Mesenchymal stem cell (in vitro differentiated cells and primary cell): Measurements from ENCODE around the gene NFKB1. TPM values are rescaled to one million over a fixed set of nuclear protein-coding genes. Genes with fewer than 3 reads are reported as not detected.

Experiments
- DNase-seq: peaks from one replicate; pipeline ENCODE4 v3.0.0-alpha.2; 2013
- H2AFZ ChIP-seq: one replicate; pipeline ENCODE4 v1.6.1; 2013; ENCODE audit warnings: low read depth, mild to moderate bottlenecking, control low read depth, inconsistent platforms, low read length, moderate library complexity
- H2AK5ac ChIP-seq: 2 replicates; pipeline ENCODE4 v1.6.1; 2013; ENCODE audit warnings: low read length, moderate library complexity, mild to moderate bottlenecking, inconsistent platforms; ENCODE audit not compliant: severe bottlenecking
- H2BK120ac ChIP-seq: one replicate; pipeline ENCODE4 v1.6.1; 2013; ENCODE audit warnings: low read depth, mild to moderate bottlenecking, inconsistent platforms, low read length, moderate library complexity
- H2BK12ac ChIP-seq, 2 experiments: one replicate each; pipeline ENCODE4 v1.6.1; 2013; ENCODE audit warnings: inconsistent platforms in 2 of 2, low read length in 2 of 2, mild to moderate bottlenecking in 2 of 2, moderate library complexity in 2 of 2, control low read depth in 1 of 2
- H2BK15ac ChIP-seq: one replicate; pipeline ENCODE4 v1.6.1; 2013; ENCODE audit warnings: mild to moderate bottlenecking, low read depth, inconsistent platforms; ENCODE audit not compliant: poor library complexity, severe bottlenecking
- H2BK5ac ChIP-seq: 2 replicates; pipeline ENCODE4 v1.6.1; 2013; ENCODE audit warnings: low read depth, mild to moderate bottlenecking, low read length, control low read depth, inconsistent platforms; ENCODE audit not compliant: poor library complexity, severe bottlenecking
- H3K14ac ChIP-seq, 2 experiments: one replicate each; pipeline ENCODE4 v1.6.1; 2013; ENCODE audit warnings: inconsistent platforms in 2 of 2, low read length in 2 of 2, control low read depth in 1 of 2, mild to moderate bottlenecking in 1 of 2, moderate library complexity in 1 of 2
- H3K18ac ChIP-seq, 2 experiments: one replicate each; pipeline ENCODE4 v1.6.1; 2013; ENCODE audit warnings: inconsistent platforms in 2 of 2, low read length in 2 of 2, control low read depth in 1 of 2, low read depth in 1 of 2, mild to moderate bottlenecking in 1 of 2
- H3K23ac ChIP-seq, 2 experiments: one replicate each; pipeline ENCODE4 v1.6.1; 2013; ENCODE audit warnings: inconsistent platforms in 2 of 2, low read length in 2 of 2, mild to moderate bottlenecking in 2 of 2, moderate library complexity in 2 of 2, control low read depth in 1 of 2
- H3K27ac ChIP-seq: 2 replicates; pipeline ENCODE4 v1.5.1; 2013; ENCODE audit warnings: mild to moderate bottlenecking, moderate library complexity, low read length, control low read depth, inconsistent platforms; ENCODE audit not compliant: poor library complexity, severe bottlenecking
- H3K27me3 ChIP-seq, 2 experiments: 2 replicates each; pipeline versions ENCODE4 v1.6.1 to v1.7.0; 2013; ENCODE audit warnings: low read length in 2 of 2, mild to moderate bottlenecking in 2 of 2, moderate library complexity in 2 of 2, control low read depth in 1 of 2, inconsistent platforms in 1 of 2; ENCODE audit not compliant: control insufficient read depth in 1 of 2, insufficient read depth in 1 of 2
- H3K36me3 ChIP-seq, 2 experiments: 2 replicates each; pipeline versions ENCODE4 v1.6.1 to v1.7.0; 2013; ENCODE audit warnings: low read length in 2 of 2, control low read depth in 1 of 2, inconsistent platforms in 1 of 2, low read depth in 1 of 2, mild to moderate bottlenecking in 1 of 2; ENCODE audit not compliant: insufficient read depth in 2 of 2, control insufficient read depth in 1 of 2
- H3K4ac ChIP-seq, 2 experiments: one replicate each; pipeline ENCODE4 v1.6.1; 2013; ENCODE audit warnings: inconsistent platforms in 2 of 2, low read length in 2 of 2, mild to moderate bottlenecking in 2 of 2, moderate library complexity in 2 of 2, control low read depth in 1 of 2, low read depth in 1 of 2
- H3K4me1 ChIP-seq: 2 replicates; pipeline ENCODE4 v1.6.1; 2013; ENCODE audit warnings: low read depth, low read length, control low read depth; ENCODE audit not compliant: control insufficient read depth, insufficient read depth
- H3K4me2 ChIP-seq: 2 replicates; pipeline ENCODE4 v1.6.1; 2013; ENCODE audit warnings: low read length, mild to moderate bottlenecking, inconsistent platforms; ENCODE audit not compliant: poor library complexity, severe bottlenecking
- H3K4me3 ChIP-seq, 2 experiments: 2 replicates each; pipeline versions ENCODE4 v1.5.1 to v1.7.0; 2013; ENCODE audit warnings: low read length in 2 of 2, mild to moderate bottlenecking in 2 of 2, control low read depth in 1 of 2, low read depth in 1 of 2; ENCODE audit not compliant: insufficient read depth in 1 of 2
- H3K79me1 ChIP-seq: replicated peaks from 2 replicates; pipeline ENCODE4 v1.6.1; 2013; ENCODE audit warnings: mild to moderate bottlenecking, control low read depth, low read length, inconsistent platforms; ENCODE audit not compliant: poor library complexity, severe bottlenecking
- H3K9ac ChIP-seq: 2 replicates; pipeline ENCODE4 v1.7.0; 2013; ENCODE audit warnings: mild to moderate bottlenecking, low read length, moderate library complexity
- H3K9me3 ChIP-seq: 2 replicates; pipeline ENCODE4 v1.7.0; 2013; ENCODE audit warnings: mild to moderate bottlenecking, low read length; ENCODE audit not compliant: control insufficient read depth
- H4K8ac ChIP-seq: one replicate; pipeline ENCODE4 v1.6.1; 2013; ENCODE audit warnings: inconsistent platforms, mild to moderate bottlenecking, low read length, moderate library complexity
- H4K91ac ChIP-seq: one replicate; pipeline ENCODE4 v1.6.1; 2013; ENCODE audit warnings: mild to moderate bottlenecking, low read length, inconsistent platforms
- WGBS: methylation state at CpG from one replicate; pipeline ENCODE4 v1.1.7; 2013; ENCODE audit warnings: mixed read lengths; 5-methylcytosine and 5-hydroxymethylcytosine counted together
- polyA plus RNA-seq, 2 experiments: library from polyadenylated mRNA; stranded (reverse); fragments of 200-250 nt; gene quantifications; one replicate each; pipeline ENCODE4 v1.2.3, GENCODE V29; 2013

NFKB1 gene, protein sequence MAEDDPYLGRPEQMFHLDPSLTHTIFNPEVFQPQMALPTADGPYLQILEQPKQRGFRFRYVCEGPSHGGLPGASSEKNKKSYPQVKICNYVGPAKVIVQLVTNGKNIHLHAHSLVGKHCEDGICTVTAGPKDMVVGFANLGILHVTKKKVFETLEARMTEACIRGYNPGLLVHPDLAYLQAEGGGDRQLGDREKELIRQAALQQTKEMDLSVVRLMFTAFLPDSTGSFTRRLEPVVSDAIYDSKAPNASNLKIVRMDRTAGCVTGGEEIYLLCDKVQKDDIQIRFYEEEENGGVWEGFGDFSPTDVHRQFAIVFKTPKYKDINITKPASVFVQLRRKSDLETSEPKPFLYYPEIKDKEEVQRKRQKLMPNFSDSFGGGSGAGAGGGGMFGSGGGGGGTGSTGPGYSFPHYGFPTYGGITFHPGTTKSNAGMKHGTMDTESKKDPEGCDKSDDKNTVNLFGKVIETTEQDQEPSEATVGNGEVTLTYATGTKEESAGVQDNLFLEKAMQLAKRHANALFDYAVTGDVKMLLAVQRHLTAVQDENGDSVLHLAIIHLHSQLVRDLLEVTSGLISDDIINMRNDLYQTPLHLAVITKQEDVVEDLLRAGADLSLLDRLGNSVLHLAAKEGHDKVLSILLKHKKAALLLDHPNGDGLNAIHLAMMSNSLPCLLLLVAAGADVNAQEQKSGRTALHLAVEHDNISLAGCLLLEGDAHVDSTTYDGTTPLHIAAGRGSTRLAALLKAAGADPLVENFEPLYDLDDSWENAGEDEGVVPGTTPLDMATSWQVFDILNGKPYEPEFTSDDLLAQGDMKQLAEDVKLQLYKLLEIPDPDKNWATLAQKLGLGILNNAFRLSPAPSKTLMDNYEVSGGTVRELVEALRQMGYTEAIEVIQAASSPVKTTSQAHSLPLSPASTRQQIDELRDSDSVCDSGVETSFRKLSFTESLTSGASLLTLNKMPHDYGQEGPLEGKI
- 15.1 TPM for polyA plus RNA-seq (2013, experiment 1 of 2)
- polyA plus RNA-seq (2013, experiment 2 of 2): 15.8 TPM

DNA sequence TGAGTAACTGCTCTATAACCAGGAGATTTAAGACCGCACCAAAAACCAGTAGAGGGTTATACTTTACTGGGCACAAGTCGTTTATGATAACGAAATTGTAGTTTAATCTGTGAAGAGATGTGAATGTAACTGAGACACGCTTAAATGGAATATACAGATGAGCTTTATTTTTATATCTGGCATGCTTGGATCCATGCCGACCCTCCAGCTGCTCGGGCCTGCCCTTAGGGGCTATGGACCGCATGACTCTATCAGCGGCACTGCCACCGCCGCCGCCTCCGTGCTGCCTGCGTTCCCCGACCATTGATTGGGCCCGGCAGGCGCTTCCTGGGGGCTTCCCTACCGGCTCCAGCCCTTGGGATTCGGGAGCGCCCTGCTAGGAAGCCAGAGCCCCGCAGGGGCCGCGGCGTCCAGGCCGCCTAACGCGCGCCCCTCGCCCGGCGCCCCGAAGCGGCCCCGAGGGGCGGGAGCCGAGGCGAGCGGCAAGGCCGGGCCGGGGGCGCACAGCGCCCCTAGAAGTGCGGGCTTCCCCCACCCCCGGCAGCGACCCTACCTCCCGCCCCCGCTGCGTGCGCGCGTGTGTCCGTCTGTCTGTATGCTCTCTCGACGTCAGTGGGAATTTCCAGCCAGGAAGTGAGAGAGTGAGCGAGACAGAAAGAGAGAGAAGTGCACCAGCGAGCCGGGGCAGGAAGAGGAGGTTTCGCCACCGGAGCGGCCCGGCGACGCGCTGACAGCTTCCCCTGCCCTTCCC lies at the start of gene NFKB1:
NFKB1 (plus strand) TSS at position 664 of the 751 bp plus-strand sequence. CDS start 24,160 bp downstream, outside the sequence.
- Histone ChIP-seq H2AK5ac (no peak within 1 kb of the TSS), H3K4me3 (peak within 1 kb of the TSS; percentile 90 to 93), H3K4ac (peak within 1 kb of the TSS; percentile 90 to 96)

DNA sequence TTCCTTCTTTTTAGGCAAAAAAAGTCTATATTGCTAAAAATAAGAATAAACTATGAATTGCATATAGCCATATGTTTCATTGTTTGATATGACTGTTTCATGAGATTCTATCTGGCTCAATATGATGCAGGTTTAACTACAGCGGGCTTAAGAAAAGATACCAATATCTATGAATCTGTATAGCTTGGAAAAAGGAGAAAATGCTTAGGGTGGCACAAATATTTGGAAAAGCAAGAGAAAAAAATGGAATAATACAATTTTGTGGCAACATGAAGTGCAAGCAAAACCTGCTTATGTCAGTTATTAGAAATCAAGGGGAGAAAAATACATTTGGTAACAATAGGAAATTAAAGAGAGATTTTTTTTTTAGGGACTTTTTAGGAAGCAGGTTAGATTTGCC lies 48.3 kb upstream of the NFKB1 start:
- no peaks in the 10 kb centered on the region for H3K79me1 ChIP-seq
- no peak overlapping the region for H4K8ac ChIP-seq
- WGBS: 97% methylated on average over 1 of the region's 1 CpG
- no peak overlapping the region for H3K14ac ChIP-seq
- no peak overlapping the region for H3K27ac ChIP-seq
- DNase-seq: no peak
- no peak overlapping the region for H2BK12ac ChIP-seq
- no peak overlapping the region for H3K23ac ChIP-seq
- no peak overlapping the region for H3K4ac ChIP-seq
- no peak overlapping the region for H4K91ac ChIP-seq
- no peaks in the 10 kb centered on the region for H3K27me3 ChIP-seq
- no peaks in the 10 kb centered on the region for H3K9me3 ChIP-seq
- no peak overlapping the region for H3K4me3 ChIP-seq
- H3K4me1 ChIP-seq: no peaks in the 10 kb centered on the region
- H2BK15ac ChIP-seq: no peak overlapping the region
- no peak overlapping the region for H2AFZ ChIP-seq
- H3K18ac ChIP-seq: no peak overlapping the region
- H3K36me3 ChIP-seq: no peaks in the 10 kb centered on the region
- H3K9ac ChIP-seq: no peak overlapping the region
- H2BK5ac ChIP-seq: no peak overlapping the region
- H2BK120ac ChIP-seq: no peak overlapping the region
- H3K4me2 ChIP-seq: no peak overlapping the region
- no peak overlapping the region for H2AK5ac ChIP-seq

More for the DNA sequence above, at the start of gene NFKB1:
- WGBS: 8% methylated on average over 39 of the region's 63 CpGs
- peak within 1 kb of the TSS; percentile 93 for H2BK120ac ChIP-seq
- peak within 1 kb of the TSS; percentile 97 for H4K91ac ChIP-seq
- peak; percentile 96 for DNase-seq
- H2BK12ac ChIP-seq: peak within 1 kb of the TSS in 1 of 2 experiments; percentile 78
- peak within 1 kb of the TSS; percentile 81 for H2AFZ ChIP-seq
- no peaks in the 10 kb centered on the region for H3K36me3 ChIP-seq
- peak within 1 kb of the TSS; percentile 93 for H2BK15ac ChIP-seq
- H3K4me2 ChIP-seq: peak within 1 kb of the TSS; percentile 79
- H3K27ac ChIP-seq: peak within 1 kb of the TSS; percentile 85
- peak within 1 kb of the TSS in 1 of 2 experiments; percentile 98 for H3K23ac ChIP-seq
- H3K18ac ChIP-seq: peak within 1 kb of the TSS; percentile 97 to 98
- H2BK5ac ChIP-seq: peak within 1 kb of the TSS; percentile 98
- peak within 1 kb of the TSS; percentile 92 for H4K8ac ChIP-seq
- peaks cover 4% of the 10 kb centered on the region for H3K79me1 ChIP-seq
- no peaks in the 10 kb centered on the region for H3K9me3 ChIP-seq
- H3K9ac ChIP-seq: peak within 1 kb of the TSS; percentile 96
- H3K14ac ChIP-seq: peak within 1 kb of the TSS; percentile 92 to 96
- peaks cover 3% of the 10 kb centered on the region for H3K4me1 ChIP-seq
- no peaks in the 10 kb centered on the region for H3K27me3 ChIP-seq

DNA sequence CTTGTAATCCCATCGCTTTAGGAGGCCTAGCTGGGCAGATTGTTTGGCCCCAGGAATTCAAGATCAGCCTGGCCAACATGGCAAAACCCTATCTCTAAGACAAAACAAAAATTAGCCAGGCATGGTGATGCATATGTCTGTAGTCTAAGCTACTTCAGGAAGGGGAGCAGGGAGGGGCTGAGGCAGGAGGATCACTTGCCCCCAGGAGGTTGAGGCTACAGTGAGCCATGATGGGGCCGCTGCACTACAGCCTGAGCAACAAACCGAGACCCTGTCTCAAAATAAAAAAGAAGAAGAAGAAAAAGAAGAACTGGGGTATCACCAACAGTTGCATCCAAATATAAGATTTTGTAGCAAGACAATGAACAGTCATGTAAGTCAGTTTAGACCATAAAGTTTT lies 47.3 kb upstream of the NFKB1 start:
- Histone ChIP-seq H3K18ac (no peak overlapping the region), H2AK5ac (no peak overlapping the region), H3K4me3 (no peak overlapping the region), H3K9ac (no peak overlapping the region), H2BK12ac (no peak overlapping the region), H3K27me3 (no peaks in the 10 kb centered on the region), H3K36me3 (no peaks in the 10 kb centered on the region), H2BK15ac (no peak overlapping the region), H3K23ac (no peak overlapping the region), H4K91ac (no peak overlapping the region), H2BK5ac (no peak overlapping the region), H3K27ac (no peak overlapping the region), H2AFZ (no peak overlapping the region), H3K14ac (no peak overlapping the region), H3K4me2 (no peak overlapping the region), H3K9me3 (no peaks in the 10 kb centered on the region), H3K4ac (no peak overlapping the region), H4K8ac (no peak overlapping the region), H3K4me1 (no peaks in the 10 kb centered on the region), H3K79me1 (no peaks in the 10 kb centered on the region), H2BK120ac (no peak overlapping the region)
- DNase-seq: no peak
- WGBS: 92% methylated on average over 1 of the region's 3 CpGs
